Stimulated activated CD4-positive, alpha-beta T cell treated with anti-CD3 and anti-CD28 coated beads, Interleukin-12 subunit alpha, Interleukin-12 subunit beta, amount 100 ng/mL, for 24 hours (primary cell): ENCODE results near the gene SPIRE1.
"Not testable (repeated sequence)": the region's sequence is repeated elsewhere in the genome, so short reads cannot be mapped to it uniquely, and the experiment has no call there.

Experiments used
- DNase-seq, 2 experiments: peaks; one replicate each; pipeline ENCODE4 v3.0.0-alpha.2; 2020; ENCODE audit warnings: low read depth in 2 of 2

SPIRE1 gene

DNA sequence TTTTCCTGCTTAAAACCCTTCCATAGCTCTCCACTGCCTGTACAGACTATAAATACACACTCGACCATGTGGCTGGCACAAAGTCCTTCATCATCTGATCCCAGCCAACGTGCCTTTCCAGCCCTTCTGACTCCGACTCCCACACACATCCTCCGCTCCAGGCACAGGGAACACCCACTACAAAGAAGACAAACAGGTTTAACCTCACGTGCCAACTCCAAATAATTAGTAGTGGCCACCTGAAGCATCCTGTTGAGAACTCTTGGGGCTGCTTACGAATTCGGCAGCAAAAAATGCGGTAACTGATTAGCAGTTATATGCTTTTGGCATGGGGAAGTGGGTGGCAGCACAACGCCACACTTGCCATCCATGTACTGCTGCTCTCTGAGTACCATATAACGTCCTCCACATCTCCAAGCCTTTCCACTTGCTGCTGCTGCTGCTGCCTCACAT lies 12.1 kb downstream of the SPIRE1 start:
- DNase-seq = no peak

DNA sequence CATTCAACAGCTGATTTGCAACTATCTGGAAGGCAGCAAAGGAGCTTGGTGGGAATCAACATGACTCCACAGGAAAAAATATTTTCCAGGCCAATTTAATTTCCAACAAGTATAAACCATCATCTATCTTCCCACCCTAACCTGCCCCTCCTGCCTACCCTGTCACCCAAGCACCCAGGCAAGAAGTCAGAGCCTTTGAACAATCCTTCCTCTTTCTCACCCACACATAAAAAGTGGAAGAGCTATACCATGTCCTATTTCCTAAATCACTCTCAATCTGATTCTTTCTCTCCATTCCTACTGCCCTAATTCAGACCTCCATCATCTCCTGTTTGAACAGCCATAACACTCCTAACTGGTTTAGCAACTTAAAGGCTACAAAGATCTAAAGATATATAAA lies 12.7 kb downstream of the SPIRE1 start:
- DNase-seq = no peak

DNA sequence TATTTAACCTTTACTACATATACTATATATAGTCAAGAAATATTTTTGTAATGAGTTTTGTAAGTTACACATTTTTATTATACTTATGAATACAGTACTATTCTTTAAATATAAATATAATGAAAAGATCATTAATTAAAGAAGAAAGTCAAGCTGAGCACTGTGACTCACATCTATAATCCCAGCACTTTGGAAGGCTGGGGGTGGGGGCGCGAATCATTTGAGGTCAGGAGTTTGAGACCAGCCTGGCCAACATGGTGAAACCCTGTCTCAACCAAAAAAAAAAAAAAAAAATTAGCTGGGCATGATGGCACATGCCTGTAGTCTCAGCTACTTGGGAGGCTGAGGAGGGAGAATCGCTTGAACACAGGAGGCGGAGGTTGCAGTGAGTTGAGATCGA lies 14.2 kb downstream of the SPIRE1 start:
- DNase-seq = not testable (repeated sequence)

DNA sequence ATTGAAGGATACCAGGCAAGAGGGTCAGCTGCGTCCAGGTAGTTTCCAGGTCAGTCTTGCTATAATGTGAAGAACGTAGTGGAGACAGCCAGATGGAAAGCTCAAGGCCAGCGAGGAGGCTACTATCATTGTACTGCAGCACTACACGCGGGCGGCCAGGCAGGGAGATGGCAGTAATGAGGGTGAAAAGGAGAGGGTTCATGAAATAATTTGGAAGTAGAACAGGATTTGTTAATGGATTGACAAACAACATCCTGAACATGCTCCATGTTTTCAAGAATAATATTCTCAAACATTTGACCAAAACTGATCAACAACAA lies 17.1 kb downstream of the SPIRE1 start:
- DNase-seq = no peak

DNA sequence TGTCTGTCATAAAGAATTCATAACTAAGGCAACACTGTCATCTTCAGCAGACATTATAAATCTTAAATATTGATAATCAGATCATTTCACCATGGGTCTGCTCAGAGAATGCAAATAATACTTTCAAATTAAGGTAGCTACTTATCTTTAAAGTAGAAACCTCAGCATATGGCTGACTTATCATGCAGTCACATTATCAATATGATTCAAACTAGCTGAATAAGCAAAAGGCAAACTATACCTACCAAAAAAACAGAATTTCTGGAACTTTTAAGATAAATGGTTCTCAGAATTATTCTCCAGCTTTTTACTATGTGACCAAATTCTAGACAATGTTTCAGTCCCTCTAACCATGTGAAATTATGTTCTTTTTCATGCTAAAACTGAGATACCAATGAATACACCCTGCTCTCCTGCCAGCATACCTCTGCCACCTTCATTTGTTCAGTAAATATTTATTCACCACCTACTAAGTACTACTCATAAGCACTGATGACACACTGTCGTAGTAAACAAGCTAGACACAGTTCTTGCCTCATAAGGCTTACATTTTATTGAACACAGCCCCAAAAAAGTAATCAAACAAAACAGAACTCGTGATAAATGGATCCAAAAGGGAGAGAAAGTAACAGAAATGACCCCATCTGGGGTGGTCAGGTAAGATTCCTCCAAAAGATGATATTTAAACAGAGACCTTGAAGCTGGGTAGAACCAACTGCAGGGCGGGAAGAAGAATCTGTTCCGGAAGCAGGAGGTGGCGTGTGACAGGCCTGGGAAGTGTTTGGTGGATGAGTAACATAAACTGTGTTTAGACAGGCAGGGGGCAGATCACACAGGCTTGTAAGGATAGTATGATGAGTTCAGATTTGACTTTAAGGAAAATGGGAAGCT lies 17.7 kb downstream of the SPIRE1 start:
- no peak for DNase-seq

DNA sequence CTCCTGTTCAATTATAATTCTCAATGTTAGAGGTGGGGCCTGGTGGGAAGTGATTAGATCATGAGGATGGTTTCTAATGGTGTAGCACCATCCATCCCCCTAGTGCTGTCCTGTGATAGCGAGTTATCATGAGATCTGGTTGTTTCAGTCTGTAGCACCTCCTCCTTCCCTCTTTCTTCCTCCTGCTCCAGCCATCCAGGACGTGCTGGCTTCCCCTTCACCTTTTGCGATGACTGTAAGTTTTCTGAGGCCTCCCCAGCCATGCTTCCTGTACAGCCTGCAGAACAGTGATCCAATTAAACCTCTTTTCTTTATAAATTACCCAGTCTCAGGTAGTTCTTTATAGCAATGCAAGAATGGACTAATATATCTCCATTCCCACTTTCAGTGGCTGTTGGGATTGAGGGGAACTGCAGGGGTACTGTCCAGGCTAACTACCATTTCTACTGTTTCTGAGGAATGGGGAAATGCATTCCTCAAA lies 19.2 kb downstream of the SPIRE1 start:
- DNase-seq = no peak

DNA sequence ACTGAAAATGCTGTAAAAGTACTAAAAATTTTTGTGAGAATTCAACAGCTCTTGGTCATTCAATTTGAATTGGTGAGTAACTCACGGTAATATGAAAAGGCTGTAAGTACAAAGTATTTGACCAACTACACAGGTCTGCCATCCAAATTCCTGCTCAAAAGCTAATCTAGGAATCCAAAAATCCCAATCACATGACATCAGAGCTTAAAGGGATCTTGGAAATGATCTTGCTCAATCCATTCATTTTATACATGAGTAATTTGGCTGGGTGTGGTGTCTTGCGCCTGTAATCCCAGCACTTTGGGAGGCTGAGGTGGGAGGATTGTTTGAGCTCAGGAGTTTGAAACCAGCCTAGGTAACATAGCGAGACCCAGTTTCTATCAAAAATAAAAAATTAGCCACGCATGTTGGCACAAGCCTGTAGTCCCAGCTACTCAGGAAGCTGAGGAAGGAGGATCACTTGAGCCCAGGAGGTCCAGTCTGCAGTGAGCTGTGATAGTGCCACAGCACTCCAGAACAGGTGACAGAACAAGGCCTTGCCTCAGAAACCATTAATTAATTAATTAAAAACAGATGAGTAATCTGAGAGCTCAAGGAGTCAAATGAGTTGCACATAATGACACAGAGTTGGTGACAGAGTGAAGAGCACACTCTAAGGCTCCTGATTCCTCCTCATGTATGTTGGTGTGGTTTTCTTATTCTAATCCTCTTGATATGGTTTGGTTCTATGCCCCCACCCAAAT lies 19.8 kb downstream of the SPIRE1 start:
- DNase-seq = no peak

DNA sequence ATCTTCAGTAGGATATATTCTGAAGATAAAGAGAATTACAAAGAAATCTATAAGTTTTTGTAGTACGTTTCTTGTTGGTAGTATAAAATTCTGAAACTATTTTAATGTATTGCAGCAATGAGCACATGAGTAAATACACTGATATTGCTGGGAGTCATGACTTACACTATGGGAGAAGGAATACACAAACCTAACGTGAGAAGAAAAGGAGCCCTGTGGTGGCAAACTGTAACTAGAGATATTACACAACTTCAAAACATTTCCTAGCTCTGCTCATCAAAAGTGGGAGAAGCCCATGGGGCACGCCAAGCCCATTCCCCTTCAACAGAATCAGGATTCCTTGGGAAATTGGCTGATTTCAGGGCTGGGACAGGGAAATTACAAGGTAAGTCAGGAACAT lies 20.5 kb downstream of the SPIRE1 start:
- no peak for DNase-seq

DNA sequence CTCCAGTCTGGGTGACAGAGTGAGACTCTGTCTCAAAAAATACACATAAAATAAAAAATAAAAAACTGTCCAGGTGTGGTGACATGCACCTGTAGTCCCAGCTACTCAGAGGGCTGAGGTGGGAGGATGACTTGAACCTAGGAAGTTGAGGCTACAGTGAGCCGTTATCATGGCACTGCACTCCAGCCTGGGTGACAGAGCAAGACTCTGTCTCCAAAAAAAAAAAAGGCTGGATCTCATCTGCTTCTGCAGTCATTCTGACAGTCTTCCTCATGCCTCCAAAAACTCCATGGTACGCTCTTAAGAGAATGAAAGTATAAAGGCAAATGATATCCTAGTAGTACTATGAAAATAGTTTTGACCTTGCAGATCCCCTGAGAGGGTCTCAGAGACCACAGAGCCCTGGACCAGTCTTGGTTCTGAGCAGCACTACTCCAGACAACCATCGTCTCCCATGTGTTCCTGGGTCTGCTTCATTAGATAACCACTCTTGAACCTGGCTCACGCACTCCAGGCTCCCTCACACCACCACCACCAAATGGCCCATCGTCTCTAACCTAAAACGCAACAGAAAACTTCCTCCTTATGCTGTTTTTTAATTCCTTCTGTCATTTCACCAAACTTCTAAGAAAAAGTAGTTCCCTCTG lies 26.0 kb downstream of the SPIRE1 start:
- DNase-seq = no peak

DNA sequence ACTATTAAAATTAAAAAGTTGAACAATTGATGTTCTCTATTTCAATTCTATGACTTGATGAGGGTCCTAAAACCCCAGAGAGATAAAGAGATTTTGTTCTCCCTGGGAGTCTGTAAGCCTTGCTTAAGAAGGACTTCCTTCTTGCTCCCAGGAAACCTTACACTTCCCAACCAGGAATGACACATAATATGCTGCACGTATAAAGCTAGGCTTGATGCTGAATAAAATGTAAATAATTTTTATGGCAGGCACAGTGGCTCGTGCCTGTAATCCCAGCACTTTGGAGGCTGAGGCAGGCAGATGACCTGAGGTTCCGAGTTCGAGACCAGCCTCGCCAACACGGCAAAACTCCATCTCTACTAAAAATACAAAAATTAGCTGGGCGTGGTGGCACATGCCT lies 27.8 kb downstream of the SPIRE1 start:
- DNase-seq = no peak

DNA sequence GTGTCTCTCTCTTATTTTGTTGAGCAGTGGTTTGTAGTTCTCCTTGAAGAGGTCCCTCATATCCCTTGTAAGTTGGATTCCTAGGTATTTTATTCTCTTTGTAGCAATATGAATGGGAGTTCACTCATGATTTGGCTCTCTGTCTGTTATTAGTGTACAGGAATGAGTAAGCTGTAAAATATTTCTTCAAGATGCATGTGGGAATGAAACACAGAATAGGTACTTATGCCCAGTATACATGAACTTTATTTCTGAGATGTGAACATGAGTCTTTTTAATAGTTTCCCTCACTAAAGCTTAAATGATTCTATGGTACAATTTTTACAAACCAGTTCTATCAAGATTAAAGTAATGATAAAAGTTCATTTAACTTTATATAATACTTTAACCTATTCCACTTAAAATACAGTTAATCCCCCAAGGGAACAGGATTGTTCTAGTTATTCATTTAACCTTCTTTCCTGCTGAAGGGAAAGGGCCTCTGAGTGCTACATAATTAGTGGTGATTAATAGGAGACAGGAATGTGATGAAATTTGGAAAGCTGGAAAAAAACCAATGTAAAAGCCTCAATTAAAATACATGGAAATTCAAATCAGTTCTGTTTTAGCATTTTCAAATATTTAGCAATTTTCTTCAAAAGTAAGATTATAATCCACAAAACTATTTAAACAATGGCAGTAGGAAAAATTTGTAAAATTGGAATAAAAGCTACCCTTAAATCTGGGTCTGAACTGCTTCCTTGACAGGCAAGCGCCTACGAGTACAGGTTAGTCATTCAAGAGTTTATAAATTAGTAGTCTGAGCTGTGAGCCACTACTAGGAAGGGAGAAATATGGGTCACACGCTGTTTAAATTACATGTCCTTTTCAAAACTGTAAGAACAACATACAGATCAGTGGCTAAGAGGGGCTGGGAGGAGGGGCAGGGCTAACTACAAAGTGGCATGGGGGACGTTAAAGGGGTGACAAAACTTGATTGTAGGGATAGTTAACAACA lies 28.9 kb downstream of the SPIRE1 start:
- no peak for DNase-seq

DNA sequence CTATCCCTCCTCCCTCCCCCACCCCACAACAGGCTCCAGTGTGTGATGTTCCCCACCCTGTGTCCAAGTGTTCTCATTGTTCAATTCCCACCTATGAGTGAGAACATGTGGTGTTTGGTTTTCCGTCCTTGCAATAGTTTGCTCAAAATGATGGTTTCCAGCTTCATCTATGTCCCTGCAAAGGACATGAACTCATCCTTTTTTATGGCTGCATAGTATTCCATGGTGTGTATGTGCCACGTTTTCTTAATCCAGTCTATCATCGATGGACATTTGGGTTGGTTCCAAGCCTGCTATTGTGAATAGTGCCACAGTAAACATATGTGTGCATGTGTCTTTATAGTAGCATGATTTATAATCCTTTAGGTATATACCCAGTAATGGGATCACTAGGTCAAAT lies 30.7 kb downstream of the SPIRE1 start:
- not testable (repeated sequence) for DNase-seq

DNA sequence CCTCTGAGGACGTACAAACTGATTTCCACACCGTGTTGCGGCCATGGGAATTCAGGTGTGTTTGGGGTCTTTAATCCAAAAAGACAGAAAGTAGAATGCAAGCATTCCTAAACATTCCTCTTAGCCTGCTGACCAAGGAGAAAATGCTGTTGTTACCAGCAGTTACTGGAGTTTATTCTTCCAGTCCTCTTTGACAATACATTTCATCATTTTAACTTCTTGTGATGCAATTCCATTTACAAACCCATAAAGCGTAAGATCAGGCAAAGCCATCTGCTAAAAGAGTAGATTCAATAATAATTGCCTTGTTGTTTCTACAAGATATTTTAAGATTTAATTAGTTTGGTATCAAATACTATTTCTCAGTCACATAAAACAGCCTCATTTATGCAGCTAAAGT lies 32.7 kb downstream of the SPIRE1 start:
- DNase-seq = no peak

DNA sequence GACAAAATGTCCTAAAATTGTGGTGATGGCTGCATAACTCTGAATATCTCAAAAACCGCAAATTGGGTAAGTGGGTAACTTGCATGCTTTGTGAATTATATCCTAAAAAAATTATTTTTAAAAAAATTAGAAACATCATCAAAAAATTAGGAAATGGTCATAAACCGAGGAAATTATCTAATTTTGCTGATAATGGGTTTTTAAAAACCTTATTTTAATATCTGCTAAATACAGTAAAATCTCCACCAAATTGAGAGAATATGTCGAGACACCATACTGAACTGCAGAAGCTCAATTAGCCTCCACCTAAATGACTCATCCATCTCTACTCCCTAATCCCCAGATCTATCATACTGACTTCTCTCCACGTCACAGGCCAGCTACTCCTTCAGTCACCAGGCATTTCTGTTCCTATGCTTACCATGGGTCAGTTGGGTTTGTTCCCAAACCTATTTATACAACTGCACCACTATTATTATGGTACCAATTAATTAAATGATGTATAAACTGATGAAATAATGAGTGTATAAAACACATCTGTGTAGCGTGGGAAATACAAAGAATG lies 36.1 kb downstream of the SPIRE1 start:
- no peak for DNase-seq

DNA sequence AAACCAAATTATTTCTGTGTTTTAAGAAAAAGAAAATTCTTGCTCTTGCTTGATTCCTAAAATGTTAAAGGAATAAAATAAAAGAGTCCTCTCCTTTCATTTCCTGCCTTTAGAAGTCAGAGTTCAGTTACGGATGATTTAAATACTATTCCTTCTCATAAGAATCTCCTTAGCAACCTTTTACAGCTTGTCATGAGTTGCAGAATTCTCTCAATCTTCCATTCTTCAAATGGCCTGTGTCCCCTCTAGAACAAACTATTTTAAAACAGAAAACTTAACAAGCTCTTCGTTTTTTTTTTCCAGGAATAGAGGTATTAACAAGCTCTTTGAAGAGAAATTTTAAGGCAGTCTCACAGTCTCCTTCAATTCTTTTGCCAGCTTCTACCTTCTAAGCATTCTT lies 42.2 kb downstream of the SPIRE1 start:
- DNase-seq = no peak

DNA sequence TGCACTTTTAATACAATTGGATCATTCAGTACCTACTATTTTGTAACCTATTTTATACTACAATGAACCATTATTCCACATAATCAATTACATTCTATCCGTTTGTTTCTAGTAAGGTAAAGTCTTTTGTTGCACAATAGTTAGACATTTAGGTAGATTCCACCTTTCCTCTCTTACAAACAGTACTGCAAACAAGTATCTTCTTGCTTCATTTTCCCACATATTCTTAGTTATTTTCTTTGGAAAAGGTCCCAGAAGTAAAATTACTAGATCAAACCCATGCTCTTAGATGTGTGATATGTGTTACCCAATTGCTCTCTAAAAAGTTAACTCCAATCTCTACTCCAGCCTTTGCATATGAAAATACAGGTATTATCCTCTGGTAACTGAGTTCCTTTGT lies 49.6 kb downstream of the SPIRE1 start:
- DNase-seq = no peak

DNA sequence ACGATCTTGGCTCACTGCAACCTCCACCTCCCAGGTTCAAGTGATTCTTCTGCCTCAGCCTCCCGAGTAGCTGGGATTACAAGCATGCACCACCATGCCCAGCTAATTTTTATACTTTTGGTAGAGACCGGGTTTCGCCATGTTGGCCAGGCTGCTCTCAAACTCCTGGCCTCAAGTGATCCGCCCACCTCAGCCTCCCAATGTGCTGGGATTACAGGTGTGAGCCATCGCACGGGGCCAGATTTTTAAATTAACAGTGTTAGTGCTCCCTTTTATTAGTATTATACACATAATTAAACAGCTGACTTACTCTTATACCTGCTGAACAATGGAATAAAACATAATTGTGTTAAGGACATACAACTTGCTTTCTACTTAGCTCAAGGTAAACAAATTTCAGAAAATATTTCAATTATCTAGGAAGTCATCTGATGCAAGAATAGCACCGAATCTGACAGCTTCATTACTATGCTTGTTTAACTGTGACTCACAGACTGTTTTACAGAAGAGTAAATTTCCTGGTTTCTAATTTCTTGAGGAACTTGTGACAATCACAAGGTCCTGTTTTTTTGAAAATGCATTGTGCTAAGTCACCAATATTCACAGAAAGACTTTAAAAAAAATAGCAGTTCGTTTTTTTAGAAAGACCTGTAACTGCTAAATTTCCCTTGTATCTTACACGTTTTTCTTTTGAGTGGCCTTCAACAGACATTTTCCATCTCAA lies 51.2 kb downstream of the SPIRE1 start:
- DNase-seq = no peak

DNA sequence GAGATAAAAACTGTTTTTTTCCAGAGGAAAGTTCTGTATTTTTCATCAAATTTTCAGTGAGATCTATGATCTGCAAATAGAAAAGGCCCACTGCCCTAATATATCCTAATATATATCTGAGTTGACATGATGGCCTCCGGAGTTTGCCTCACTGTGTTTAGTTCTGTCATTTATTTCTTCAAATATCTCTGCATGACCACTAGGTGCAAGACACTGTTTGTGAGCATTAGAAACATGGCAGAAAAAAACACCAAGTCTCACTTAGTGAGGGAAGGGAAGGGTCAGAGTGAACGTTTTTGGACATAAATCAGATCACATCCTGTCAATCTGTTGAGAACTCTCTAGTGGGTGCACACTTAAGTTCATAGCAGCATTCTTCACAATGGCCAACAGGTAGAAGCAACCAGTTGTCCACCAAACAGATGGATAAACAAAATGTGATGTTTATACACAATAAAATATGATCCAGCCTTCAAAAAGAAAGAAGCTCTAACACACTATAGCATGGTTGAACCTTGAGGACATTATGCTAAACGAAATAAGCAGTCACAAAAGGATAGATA lies 53.4 kb downstream of the SPIRE1 start:
- no peak for DNase-seq

DNA sequence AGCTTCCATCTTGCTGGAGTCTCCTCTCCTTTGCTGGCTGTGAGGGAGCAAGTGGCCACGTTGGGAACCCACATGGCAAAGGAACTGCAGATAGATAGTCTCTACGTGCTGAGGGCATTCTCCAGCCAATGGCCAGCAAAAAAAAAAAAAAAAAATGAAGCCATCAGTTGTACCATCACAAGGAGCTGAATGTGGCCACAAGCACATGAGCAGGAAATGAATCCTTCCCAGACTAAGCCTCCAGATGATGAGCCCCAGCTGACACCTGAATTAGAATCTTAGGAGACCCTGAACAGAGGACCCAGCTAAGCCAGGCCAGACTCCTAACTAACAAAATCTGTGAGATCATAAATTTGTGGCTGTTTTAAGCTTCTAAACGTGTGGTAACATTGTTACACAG lies 57.9 kb downstream of the SPIRE1 start:
- DNase-seq = no peak

DNA sequence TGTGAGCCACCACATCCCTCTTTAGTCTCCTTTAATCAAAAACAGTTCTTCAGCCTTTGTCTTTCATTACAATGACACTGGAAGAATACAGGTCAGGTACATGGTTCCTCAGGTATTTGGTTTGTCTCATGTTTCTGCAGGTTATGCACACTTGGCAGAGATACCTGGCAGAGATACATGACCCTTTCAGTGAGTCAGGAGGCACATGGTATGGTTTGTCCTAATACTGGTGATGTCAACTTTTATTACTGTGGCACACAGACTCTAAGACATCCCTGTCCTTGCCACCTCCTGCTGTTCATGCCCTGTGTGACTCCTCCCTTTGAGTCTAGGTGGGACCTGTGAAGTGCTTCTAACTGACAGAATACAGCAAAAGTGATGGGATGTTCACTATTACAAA lies 58.4 kb downstream of the SPIRE1 start:
- DNase-seq = no peak
